Stimulated activated CD4-positive, alpha-beta T cell treated with anti-CD3 and anti-CD28 coated beads, Interleukin-15, amount 100 ng/mL, for 24 hours (primary cell): ENCODE results near the gene RNASEH2C.

Source experiments
- DNase-seq: peaks from one replicate; pipeline ENCODE4 v3.0.0-alpha.2; 2020

Gene RNASEH2C

DNA sequence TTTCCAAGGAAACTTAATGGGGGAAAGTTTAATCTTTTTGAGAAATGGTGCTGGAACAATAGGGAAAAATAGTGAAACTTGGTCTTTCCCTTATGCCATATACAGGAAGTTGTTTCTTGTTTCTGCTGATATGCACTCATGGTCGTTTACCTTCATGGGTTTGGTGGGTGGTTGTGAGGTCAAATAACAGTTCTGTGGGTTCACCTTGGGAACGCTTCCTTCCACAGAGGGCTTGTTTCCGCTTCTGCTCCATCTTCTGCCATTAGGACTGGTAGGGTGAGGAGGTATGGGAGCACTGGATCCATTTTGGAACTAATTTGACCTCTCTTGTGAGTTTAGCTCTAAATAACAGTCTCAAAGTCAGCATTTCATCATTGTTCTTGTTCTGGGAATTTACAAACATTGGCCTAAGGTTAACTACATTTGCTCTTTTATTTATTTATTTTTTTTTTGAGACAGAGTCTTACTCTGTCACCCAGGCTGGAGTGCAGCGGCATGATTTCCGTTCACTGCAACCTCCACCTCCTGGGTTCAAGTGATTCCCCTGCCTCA, 40.3 kb downstream of the RNASEH2C start:
- no peak for DNase-seq

DNA sequence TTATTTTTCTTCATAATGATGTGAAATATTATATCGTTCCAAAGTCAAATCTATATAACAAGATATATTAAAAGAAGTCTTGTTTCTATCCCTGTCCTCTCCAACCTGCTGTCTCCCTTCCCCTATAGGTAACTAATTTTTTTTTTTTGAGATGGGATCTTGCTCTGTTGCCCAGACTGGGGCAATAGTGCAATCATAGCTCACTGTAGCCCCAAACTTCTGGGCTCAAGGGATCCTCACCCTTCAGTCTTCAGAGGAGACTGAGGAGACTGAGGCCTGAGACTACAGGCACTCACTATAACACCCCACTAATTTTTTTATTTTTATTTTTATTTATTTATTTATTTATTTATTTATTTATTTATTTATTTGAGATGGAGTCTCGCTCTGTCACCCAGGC, 47.6 kb downstream of the RNASEH2C start:
- DNase-seq: no peak

DNA sequence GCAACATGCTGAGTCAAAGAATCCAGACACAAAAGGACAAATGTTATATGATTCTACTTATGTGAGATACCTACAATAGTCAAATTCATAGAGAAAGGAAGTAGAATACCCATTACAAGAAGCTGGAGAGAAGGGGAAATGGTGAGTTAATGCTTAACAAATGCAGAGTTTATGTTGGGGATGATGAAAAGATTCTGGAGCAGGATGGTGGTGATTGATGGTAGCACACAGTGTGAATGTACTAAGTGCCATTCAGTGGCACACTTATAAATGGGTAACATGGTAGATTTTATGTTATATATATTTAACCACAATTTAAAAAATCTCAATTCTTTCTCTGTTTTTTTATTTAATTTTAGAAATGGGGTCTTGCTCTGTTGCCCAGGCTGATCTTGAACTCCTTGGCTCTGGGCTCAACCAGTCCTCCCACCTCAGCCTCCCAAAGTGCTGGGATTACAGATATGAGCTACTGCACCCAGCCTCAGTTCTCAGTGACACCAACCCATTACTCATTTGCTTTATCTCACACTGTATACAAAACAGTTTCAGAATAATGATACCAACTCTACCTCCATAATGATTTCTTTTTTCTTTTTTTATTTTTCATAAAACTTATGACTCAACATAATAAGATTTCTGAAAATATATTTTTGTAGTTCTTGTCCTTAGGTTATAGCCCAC, 48.3 kb downstream of the RNASEH2C start:
- DNase-seq: no peak
